ENCODE results near the gene CHST15. TPM values are rescaled to one million over a fixed set of nuclear protein-coding genes. Genes with fewer than 3 reads are reported as not detected.

The CHST15 gene
- total and polyA plus RNA-seq, 4 donors: 2.9 to 16.5 (median 6.4) TPM

DNA sequence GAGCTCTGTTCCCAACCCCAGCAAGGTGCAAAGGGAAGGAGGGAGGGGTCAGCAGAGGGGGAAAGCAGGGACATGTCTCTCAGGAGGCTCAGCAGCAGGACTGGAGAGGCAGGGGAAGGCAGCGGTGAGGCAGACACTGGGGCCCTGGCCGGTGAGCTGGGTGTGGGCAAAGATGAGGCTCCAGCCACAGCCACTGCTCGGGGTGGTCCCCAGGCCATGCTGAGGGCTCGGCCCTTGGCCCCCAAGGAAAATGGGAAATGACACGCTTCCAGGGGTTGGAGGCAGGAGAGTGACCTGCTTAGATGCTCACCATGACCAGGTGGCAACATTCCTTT lies 35.4 kb upstream of the CHST15 start:
- Histone ChIP-seq H3K9ac (ENCODE audit: low read depth in 1 of 2, low read length in 2 of 2) (no peak overlapping the region), H3K4me1 (ENCODE audit: control insufficient read depth in 4 of 4, insufficient read depth in 4 of 4, low read length in 3 of 4) (no peaks in the 10 kb centered on the region), H3K36me3 (ENCODE audit: control insufficient read depth in 4 of 4, insufficient read depth in 3 of 4, low read depth in 1 of 4, low read length in 3 of 4) (no peaks in the 10 kb centered on the region), H3K27ac (ENCODE audit: low read depth in 1 of 2, low read length in 2 of 2) (no peak overlapping the region), H3K9me3 (ENCODE audit: control insufficient read depth in 4 of 4, low read length in 3 of 4) (no peaks in the 10 kb centered on the region), H3K4me3 (ENCODE audit: low read depth in 1 of 3, low read length in 3 of 3) (no peak overlapping the region), H3K27me3 (ENCODE audit: control insufficient read depth in 4 of 4, insufficient read depth in 4 of 4, low read length in 3 of 4) (no peaks in the 10 kb centered on the region)
- DNase-seq (ENCODE audit: low spot score): no peak
- TF ChIP-seq, protein P1, sequence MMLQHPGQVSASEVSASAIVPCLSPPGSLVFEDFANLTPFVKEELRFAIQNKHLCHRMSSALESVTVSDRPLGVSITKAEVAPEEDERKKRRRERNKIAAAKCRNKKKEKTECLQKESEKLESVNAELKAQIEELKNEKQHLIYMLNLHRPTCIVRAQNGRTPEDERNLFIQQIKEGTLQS (IDR thresholded peaks at IDR 0.05): no peak
- TF ChIP-seq SP1 (IDR thresholded peaks at IDR 0.05): no peak
- TF ChIP-seq HNF4G (IDR thresholded peaks at IDR 0.05): no peak
- TF ChIP-seq ZBTB33 (IDR thresholded peaks at IDR 0.05): no peak
- TF ChIP-seq EGR1 (IDR thresholded peaks at IDR 0.05; ENCODE audit: low read depth in 2 of 2): no peak
- TF ChIP-seq RXRA (IDR thresholded peaks at IDR 0.05): no peak
- no peak for TF ChIP-seq GABPA (IDR thresholded peaks at IDR 0.05 in 1 of 2, conservative IDR thresholded peaks at IDR 0.05 in 1 of 2)
- TF ChIP-seq, protein P2, sequence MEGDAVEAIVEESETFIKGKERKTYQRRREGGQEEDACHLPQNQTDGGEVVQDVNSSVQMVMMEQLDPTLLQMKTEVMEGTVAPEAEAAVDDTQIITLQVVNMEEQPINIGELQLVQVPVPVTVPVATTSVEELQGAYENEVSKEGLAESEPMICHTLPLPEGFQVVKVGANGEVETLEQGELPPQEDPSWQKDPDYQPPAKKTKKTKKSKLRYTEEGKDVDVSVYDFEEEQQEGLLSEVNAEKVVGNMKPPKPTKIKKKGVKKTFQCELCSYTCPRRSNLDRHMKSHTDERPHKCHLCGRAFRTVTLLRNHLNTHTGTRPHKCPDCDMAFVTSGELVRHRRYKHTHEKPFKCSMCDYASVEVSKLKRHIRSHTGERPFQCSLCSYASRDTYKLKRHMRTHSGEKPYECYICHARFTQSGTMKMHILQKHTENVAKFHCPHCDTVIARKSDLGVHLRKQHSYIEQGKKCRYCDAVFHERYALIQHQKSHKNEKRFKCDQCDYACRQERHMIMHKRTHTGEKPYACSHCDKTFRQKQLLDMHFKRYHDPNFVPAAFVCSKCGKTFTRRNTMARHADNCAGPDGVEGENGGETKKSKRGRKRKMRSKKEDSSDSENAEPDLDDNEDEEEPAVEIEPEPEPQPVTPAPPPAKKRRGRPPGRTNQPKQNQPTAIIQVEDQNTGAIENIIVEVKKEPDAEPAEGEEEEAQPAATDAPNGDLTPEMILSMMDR (IDR thresholded peaks at IDR 0.05; ENCODE audit: low read depth, low read length, missing input control): no peak
- TF ChIP-seq FOXA1 (IDR thresholded peaks at IDR 0.05): no peak
- TF ChIP-seq, protein P3, sequence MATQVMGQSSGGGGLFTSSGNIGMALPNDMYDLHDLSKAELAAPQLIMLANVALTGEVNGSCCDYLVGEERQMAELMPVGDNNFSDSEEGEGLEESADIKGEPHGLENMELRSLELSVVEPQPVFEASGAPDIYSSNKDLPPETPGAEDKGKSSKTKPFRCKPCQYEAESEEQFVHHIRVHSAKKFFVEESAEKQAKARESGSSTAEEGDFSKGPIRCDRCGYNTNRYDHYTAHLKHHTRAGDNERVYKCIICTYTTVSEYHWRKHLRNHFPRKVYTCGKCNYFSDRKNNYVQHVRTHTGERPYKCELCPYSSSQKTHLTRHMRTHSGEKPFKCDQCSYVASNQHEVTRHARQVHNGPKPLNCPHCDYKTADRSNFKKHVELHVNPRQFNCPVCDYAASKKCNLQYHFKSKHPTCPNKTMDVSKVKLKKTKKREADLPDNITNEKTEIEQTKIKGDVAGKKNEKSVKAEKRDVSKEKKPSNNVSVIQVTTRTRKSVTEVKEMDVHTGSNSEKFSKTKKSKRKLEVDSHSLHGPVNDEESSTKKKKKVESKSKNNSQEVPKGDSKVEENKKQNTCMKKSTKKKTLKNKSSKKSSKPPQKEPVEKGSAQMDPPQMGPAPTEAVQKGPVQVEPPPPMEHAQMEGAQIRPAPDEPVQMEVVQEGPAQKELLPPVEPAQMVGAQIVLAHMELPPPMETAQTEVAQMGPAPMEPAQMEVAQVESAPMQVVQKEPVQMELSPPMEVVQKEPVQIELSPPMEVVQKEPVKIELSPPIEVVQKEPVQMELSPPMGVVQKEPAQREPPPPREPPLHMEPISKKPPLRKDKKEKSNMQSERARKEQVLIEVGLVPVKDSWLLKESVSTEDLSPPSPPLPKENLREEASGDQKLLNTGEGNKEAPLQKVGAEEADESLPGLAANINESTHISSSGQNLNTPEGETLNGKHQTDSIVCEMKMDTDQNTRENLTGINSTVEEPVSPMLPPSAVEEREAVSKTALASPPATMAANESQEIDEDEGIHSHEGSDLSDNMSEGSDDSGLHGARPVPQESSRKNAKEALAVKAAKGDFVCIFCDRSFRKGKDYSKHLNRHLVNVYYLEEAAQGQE (IDR thresholded peaks at IDR 0.05): no peak
- TF ChIP-seq YY1 (IDR thresholded peaks at IDR 0.05): no peak
- TF ChIP-seq FOXA2 (IDR thresholded peaks at IDR 0.05): no peak
- TF ChIP-seq JUND (IDR thresholded peaks at IDR 0.05): no peak
- no peak for TF ChIP-seq NR2F2 (IDR thresholded peaks at IDR 0.05)
- TF ChIP-seq RAD21 (IDR thresholded peaks at IDR 0.05): no peak
- TF ChIP-seq MAX (IDR thresholded peaks at IDR 0.05): no peak
- TF ChIP-seq HNF4A (conservative IDR thresholded peaks at IDR 0.05): no peak
- TF ChIP-seq TAF1 (conservative IDR thresholded peaks at IDR 0.05): no peak
- WGBS: 91% methylated on average over 5 of the region's 5 CpGs
